ENCODE measurements around the gene ZDHHC19.

DNA sequence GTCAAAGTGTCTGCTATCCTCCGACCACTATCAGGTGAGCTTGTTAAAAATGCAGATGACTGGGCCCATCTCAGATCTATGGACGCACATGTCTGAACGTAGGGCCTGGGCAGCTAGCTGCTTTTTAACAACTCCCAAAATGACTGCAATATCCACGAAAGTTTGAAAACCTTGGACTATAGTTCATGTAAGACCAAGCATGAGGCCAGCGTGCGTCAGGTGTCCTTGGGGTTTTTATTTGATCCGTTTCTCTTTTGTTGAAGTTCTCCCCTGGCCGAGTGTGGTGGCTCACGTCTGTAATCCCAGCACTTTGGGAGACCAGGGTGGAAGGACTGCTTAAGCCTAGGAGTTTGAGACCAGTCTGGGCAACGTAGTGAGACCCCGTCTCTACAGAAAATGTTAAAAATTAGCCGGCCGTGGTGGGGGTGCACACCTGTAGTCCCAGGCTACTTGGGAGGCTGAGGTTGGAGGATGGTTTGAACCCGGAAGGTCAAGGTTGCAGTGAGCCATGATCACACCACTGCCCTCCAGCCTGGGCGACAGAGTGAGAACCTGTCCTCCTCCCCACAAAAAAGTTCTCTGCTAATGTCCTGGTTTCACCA is 14.7 kb upstream of the ZDHHC19 start:
- TF ChIP-seq, protein P1, sequence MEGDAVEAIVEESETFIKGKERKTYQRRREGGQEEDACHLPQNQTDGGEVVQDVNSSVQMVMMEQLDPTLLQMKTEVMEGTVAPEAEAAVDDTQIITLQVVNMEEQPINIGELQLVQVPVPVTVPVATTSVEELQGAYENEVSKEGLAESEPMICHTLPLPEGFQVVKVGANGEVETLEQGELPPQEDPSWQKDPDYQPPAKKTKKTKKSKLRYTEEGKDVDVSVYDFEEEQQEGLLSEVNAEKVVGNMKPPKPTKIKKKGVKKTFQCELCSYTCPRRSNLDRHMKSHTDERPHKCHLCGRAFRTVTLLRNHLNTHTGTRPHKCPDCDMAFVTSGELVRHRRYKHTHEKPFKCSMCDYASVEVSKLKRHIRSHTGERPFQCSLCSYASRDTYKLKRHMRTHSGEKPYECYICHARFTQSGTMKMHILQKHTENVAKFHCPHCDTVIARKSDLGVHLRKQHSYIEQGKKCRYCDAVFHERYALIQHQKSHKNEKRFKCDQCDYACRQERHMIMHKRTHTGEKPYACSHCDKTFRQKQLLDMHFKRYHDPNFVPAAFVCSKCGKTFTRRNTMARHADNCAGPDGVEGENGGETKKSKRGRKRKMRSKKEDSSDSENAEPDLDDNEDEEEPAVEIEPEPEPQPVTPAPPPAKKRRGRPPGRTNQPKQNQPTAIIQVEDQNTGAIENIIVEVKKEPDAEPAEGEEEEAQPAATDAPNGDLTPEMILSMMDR (IDR thresholded peaks at IDR 0.05) = no peak
- no peak for TF ChIP-seq POLR2A (IDR thresholded peaks at IDR 0.05)

All from body of pancreas (tissue), 4 donors.